SHP77 (cell line): ENCODE results near the gene AKIP1.
A peak's percentile ranks its signal among the peaks of the same experiment; 100 is the strongest.
"Not testable (repeated sequence)": the region's sequence is repeated elsewhere in the genome, so short reads cannot be mapped to it uniquely, and the experiment has no call there.

Experiments
- DNase-seq, 2 experiments: peaks; one replicate each; lab custom pipeline; 2025; lab: John Stamatoyannopoulos, UW

Gene AKIP1

GRCh38 chr11:8917157-8917825 is 6.3 kb downstream of the AKIP1 start:
- DNase-seq = no peak

DNA sequence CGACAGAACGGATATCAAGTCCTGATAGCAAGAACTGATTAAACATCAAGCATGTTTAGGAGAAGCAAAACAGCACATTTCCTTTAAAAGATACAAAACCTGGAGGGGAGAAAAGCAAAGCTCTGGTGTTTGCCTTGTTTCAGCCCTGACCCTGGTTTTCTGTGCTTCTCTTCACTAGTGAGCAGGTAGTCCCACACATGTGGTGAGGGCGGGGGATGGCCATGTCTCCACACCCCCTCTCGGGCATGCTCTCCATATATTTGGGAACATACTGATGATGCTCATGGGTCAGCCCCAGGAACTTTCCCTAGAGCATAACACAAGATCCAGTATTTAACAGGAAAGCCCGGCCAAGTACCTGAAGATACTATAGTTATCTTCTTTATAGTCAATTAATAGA is 11.7 kb downstream of the AKIP1 start:
- no peak for DNase-seq

GRCh38 chr11:8925711-8926110 is 14.7 kb downstream of the AKIP1 start:
- DNase-seq = no peak

GRCh38 chr11:8926236-8926635 is 15.2 kb downstream of the AKIP1 start:
- DNase-seq = no peak

DNA sequence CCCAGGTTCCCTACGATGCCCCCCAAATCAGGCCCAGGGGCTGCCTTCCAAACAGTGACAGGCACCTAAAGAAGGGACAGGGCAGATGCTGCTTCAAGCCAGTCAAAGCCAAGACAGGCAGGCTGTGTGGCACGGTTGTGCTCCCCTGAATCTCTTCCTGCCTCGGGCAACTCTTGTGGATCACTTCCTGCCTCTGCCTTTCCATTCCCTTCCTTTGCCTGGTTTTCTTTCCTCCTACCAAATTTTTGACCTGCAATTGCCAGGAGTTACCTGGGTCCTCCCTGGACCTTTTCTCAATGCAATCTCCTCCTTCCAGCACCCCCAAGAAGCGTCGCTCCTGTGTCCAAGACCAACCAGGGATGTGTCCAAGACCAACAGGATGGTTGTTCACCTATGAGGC is 16.2 kb downstream of the AKIP1 start:
- DNase-seq = no peak

GRCh38 chr11:8928205-8928604 is 17.2 kb downstream of the AKIP1 start:
- no peak for DNase-seq

DNA sequence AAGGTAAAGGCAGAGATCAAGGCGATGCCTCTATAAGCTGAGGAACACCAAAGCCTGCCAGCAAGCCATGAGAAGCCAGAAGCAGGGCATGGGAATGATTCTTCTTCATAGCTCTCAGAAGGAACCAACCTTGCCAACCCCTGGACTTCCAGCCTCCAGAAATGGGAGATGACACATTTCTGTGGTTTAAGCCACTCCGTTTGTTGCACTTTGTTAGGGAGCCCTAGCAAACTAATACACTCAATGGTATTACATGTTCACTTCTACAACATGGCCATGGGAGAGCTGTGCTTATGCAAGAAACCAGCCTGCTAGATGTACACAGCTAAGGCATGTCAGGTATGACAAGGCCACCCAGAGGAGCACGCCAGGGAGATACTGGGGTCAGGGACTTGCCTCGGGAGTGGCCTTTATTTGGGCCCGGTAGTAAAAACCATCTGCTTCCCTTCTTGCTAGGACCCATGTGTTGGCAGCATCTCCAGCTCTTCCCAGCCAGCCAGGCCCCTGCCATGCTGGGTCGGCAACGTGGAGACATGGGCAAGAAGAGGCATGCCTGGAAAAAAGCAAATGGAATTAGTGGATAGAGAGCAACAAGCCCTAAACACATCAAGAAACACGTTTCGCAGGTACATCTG is 18.1 kb downstream of the AKIP1 start:
- DNase-seq = no peak

DNA sequence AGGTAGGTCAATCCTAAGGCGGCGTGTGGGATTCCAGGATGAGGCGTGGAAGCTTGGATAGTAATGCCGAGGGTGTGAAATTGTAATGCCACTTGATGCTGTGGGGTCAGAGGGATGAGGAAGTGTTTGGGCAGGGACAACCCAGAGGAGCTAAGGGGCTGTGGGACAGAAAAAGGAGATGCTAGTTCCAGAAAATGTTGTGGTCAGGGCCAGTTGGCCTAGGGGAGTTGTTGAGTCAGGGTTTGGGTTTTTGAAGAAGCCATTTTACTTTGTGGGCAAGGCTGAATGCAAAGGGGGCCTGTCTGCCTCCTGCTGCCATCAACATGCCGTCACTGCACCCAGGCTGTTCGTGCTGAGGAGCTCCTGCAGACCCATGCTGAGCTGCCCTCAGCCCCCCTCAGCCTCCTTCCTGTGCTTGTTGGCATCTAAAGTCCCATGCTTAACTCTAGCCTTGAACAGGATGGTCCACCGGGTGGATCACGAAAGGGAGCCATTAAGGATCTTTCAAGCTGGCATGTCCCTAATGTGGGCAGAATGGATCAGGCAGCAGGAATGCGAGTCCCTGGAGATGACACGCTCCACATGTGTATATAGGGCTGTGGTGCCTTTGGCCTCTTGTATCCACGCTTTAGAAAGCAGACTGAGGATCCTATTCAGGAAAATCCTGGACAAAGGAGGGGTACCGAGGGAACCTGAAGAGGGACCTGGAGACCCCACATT is 19.6 kb downstream of the AKIP1 start:
- DNase-seq = no peak

DNA sequence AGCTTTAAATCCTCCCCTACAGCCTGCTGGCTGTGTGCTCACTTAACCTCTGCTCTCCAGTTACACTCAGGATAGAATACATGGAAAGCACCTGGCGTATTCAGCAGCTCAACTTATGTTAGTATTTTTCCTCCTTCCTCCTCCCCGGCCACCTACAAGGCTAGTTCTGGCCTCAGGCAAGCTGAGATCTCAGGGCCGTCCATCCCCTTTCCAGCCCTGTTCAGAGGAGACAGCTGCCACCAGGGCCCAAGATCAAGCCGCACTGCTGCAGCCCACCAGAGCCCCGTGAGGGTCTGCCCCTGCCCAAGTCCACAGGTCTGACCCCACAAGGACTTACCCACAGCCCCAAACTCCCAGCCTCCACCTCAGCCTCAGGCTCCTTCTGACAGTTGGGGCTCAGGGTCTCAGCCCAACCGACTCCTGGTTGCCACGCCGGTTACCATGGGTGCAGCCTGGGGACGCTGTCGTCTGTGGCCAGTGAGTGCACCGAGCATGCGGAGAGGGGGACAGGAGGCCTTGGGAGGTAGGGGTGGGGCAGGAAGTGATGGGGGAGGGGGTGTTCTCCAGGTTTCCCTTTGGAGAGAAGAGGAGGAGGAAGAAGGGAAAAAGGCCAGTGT is 21.7 kb downstream of the AKIP1 start, which contains the start of gene C11orf16:
TSS of gene C11orf16 (minus strand) at position 384 of the 617 bp plus-strand sequence. CDS start 639 bp downstream, outside the sequence.
- no peak for DNase-seq

DNA sequence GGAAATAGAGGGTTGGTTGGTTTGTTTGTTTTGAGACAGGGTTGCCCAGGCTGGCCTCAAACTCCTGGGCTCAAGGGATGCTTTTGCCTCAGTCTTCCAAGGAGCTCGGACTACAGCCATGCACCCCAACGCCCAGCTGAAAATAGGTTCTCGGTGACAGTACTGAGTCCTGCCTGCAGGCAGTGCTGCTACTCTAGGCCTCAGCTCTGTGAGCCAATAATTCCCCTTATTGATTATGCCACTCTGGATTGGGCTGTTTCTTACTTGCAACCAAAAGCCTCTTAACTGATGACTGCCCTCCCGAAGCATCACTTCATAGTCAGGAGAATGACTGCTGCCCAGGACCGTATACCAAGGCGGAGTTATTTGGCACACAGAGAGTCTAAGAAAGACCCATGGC is 22.9 kb downstream of the AKIP1 start:
- no peak for DNase-seq

GRCh38 chr11:8934742-8935488 is 23.9 kb downstream of the AKIP1 start:
- DNase-seq = no peak

- not testable (repeated sequence) for DNase-seq
These were observed 24.8 kb downstream of the AKIP1 start for GRCh38 chr11:8935789-8936188.

DNA sequence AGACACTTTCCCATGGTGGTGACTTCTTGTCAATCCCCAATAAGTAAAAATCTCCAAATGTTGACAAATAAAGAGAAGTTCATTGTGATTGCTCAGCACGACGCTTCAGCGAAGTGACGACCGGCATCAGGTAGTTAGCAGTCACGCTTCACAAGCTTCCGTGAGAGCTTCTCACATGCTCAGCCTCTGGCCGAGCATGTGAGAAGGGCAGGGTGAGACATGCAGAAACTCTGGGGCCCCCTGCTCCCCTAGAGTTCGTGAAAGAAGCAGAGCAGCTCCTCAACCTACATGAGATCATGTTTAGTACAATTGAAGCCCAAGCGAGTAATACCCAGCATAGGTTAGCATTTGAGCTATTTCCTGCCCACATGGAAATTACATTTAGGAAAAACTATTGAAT is 26.2 kb downstream of the AKIP1 start:
- no peak for DNase-seq

- no peak for DNase-seq
These were observed 26.7 kb downstream of the AKIP1 start for GRCh38 chr11:8937659-8938058.

GRCh38 chr11:8941341-8942103 is 30.5 kb downstream of the AKIP1 start:
- no peak for DNase-seq

GRCh38 chr11:8942518-8943066 is 31.6 kb downstream of the AKIP1 start, which contains the start of gene ASCL3:
ASCL3 (minus strand) TSS chr11:8943016; CDS start chr11:8938161, 4,855 bp downstream.
- DNase-seq = no peak

DNA sequence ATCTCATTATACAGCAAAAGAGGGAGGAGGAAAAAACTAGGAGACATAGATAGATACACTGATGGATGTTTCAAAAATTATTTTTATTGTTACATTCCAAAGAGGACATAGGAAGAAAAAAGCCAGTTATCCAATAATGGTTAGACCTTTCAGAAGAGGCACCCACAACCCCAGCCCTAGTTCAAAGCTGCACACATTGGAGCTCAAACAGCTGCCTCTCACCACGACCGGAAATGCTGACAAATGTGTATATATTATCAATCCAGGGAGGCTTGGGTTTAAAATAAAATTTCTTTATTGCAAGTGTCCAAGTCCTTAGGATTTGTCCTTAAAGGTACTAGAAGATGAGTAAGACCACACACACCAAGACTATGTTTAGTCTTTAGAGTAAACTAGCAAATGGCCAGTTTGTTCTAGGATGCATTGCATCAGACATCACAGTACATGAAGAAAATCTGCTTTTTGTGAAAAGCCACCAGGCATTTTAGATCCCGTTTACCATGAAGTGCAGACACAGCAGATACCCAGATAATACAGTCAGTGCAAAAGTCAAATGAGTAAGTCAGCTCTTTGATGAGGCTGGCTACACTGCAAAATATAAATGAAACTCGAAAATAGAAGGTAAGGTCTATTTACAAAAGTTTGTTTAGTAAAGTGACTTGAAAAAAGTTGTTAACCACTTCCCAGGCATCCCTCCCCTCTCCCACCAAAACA is 36.4 kb downstream of the AKIP1 start:
- DNase-seq = no peak

- no peak for DNase-seq
These were observed 37.9 kb downstream of the AKIP1 start for GRCh38 chr11:8948886-8949285.

DNA sequence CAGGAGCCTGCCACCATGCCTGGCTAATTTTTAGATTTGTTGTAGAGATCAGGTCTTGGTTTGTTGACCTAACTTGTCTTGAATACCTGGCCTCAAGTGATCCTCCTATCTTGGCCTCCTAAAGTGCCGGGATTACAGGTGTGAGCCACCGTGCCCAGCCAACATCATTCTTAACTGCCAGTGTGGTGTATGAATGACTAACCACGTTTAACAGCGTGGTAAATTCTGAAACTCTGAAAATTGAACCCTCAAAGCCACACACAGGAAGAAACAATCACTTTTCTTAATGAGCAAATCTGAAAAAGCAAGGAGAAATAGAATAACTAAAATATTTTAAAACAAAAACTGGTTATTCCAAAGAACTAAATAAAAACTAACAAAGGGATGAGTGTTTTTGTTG is 45.9 kb downstream of the AKIP1 start:
- no peak for DNase-seq

- peak; percentile 19 to 25 for DNase-seq
These were observed 48.7 kb downstream of the AKIP1 start for GRCh38 chr11:8959546-8960166.
